ENCODE data around the gene LCMT1.

DNA sequence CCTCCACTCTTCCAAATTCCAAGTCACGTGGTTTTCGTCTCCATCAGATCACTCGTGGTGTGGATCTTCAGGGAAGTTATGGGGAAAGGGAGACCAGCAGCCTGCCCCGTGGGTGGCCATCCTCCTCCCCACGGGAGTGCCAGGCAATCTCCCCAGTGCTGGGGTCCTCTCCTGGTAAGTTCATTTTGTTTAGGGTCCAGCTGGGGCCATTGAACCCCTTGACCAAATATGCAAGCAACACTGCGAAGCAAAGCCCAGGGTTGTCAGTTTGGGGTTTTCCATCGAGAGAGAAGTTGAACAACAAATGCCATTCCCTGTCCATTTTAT lies 4.1 kb upstream of the LCMT1 start:
- TF ChIP-seq, protein P1, sequence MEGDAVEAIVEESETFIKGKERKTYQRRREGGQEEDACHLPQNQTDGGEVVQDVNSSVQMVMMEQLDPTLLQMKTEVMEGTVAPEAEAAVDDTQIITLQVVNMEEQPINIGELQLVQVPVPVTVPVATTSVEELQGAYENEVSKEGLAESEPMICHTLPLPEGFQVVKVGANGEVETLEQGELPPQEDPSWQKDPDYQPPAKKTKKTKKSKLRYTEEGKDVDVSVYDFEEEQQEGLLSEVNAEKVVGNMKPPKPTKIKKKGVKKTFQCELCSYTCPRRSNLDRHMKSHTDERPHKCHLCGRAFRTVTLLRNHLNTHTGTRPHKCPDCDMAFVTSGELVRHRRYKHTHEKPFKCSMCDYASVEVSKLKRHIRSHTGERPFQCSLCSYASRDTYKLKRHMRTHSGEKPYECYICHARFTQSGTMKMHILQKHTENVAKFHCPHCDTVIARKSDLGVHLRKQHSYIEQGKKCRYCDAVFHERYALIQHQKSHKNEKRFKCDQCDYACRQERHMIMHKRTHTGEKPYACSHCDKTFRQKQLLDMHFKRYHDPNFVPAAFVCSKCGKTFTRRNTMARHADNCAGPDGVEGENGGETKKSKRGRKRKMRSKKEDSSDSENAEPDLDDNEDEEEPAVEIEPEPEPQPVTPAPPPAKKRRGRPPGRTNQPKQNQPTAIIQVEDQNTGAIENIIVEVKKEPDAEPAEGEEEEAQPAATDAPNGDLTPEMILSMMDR (IDR thresholded peaks at IDR 0.05) = no peak
- no peak for TF ChIP-seq EP300 (IDR thresholded peaks at IDR 0.05)
- TF ChIP-seq POLR2A (IDR thresholded peaks at IDR 0.05; ENCODE audit: low read depth) = no peak

Data from esophagus muscularis mucosa (tissue), 4 donors.